MM.1S (cell line): ENCODE measurements around the gene NTRK2.

Experiments used
- DNase-seq: peaks from one replicate; pipeline ENCODE4 v3.0.0-alpha.2; 2015
- H2AFZ ChIP-seq: fragments of 300-600 bp; sonication (generic); 2 replicates; pipeline ENCODE4 v1.6.0; 2016; ENCODE audit warnings: antibody characterized with exemption, low read length
- H3F3A ChIP-seq: fragments of 300-600 bp; sonication (generic); 2 replicates; pipeline ENCODE4 v1.6.1; 2016; ENCODE audit warnings: mild to moderate bottlenecking, antibody characterized with exemption, low read length, moderate library complexity, mixed read lengths; ENCODE audit not compliant: insufficient read depth
- H3K27ac ChIP-seq: fragments of 300-600 bp; sonication (generic); 2 replicates; pipeline ENCODE4 v1.5.1; 2016; ENCODE audit warnings: mild to moderate bottlenecking, low read length
- H3K27me3 ChIP-seq: fragments of 300-600 bp; sonication (generic); replicated peaks from 2 replicates; pipeline ENCODE4 v1.6.0; 2016; ENCODE audit warnings: low read length; ENCODE audit not compliant: insufficient read depth
- H3K36me3 ChIP-seq: fragments of 300-600 bp; sonication (generic); replicated peaks from 2 replicates; pipeline ENCODE4 v1.6.1; 2016; ENCODE audit warnings: mild to moderate bottlenecking, low read length, mixed read lengths; ENCODE audit not compliant: insufficient read depth
- H3K4me1 ChIP-seq: fragments of 300-600 bp; sonication (generic); 2 replicates; pipeline ENCODE4 v1.6.1; 2016; ENCODE audit warnings: low read length, mixed read lengths
- H3K4me2 ChIP-seq: fragments of 300-600 bp; sonication (generic); 2 replicates; pipeline ENCODE4 v1.6.0; 2016; ENCODE audit warnings: low read depth, low read length
- H3K4me3 ChIP-seq: fragments of 300-600 bp; sonication (generic); 2 replicates; pipeline ENCODE4 v1.5.1; 2016; ENCODE audit warnings: low read length, mixed read lengths
- H3K79me2 ChIP-seq: fragments of 300-600 bp; sonication (generic); 2 replicates; pipeline ENCODE4 v1.6.1; 2016; ENCODE audit warnings: mixed run types, low read length, mixed read lengths
- H3K9ac ChIP-seq: fragments of 300-600 bp; sonication (generic); 2 replicates; pipeline ENCODE4 v1.6.1; 2016; ENCODE audit warnings: low read length, mixed read lengths
- H3K9me2 ChIP-seq: fragments of 300-600 bp; sonication (generic); replicated peaks from 2 replicates; pipeline ENCODE4 v1.6.1; 2016; ENCODE audit warnings: mild to moderate bottlenecking, low read length, mixed read lengths; ENCODE audit not compliant: insufficient read depth
- H3K9me3 ChIP-seq: fragments of 300-600 bp; sonication (generic); replicated peaks from 2 replicates; pipeline ENCODE4 v1.6.1; 2016; ENCODE audit warnings: mild to moderate bottlenecking, low read length, mixed read lengths; ENCODE audit not compliant: insufficient read depth
- H4K20me1 ChIP-seq: fragments of 300-600 bp; sonication (generic); 2 replicates; pipeline ENCODE4 v1.6.1; 2016; ENCODE audit warnings: mild to moderate bottlenecking, low read length, moderate library complexity, mixed read lengths; ENCODE audit not compliant: insufficient read depth
- CTCF ChIP-seq: fragments of 300-600 bp; sonication (generic); IDR thresholded peaks from 2 replicates; pipeline ENCODE4 v1.5.1; 2016; ENCODE audit warnings: antibody characterized with exemption, low read length, mixed read lengths
- EZH2 ChIP-seq: fragments of 300-600 bp; sonication (generic); optimal IDR thresholded peaks from 2 replicates; pipeline ENCODE3; 2017; ENCODE audit warnings: low read depth, mild to moderate bottlenecking, antibody characterized with exemption, low read length, mixed read lengths
- EZH2phosphoT487 ChIP-seq: fragments of 300-600 bp; sonication (generic); IDR thresholded peaks from 2 replicates; pipeline ENCODE4 v1.6.1; 2018; ENCODE audit warnings: antibody characterized with exemption, low read length

Gene NTRK2

DNA sequence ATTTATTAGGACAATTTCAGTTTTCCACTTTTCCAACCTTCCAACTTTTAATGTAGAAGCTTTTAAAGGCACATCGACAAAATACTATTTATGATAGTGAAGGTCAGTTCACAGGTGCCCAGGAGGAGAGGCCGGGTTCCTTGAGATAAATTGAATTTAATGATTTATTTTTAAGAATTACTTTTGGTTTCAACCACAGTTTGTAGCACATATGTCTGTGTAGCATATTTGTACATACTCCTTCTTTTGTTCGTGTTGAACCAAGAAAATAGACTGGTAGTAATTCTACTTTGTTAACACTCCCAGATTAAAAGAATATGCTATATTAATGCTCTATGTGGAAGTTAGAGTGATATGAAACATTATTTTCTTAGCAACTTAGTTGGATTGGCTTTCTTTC, 46.7 kb downstream of the NTRK2 start:
- Histone ChIP-seq H3K9me2 (no peaks in the 10 kb centered on the region), H3K4me2 (peak overlapping the region; percentile 64), H2AFZ (no peak overlapping the region), H3K79me2 (no peaks in the 10 kb centered on the region), H3K4me3 (peak overlapping the region; percentile 12; the same call in 1 of the 2 replicates), H4K20me1 (no peaks in the 10 kb centered on the region), H3K9me3 (no peaks in the 10 kb centered on the region), H3K4me1 (peaks cover 15% of the 10 kb centered on the region), H3K36me3 (no peaks in the 10 kb centered on the region), H3F3A (0 out of 2 replicates have a peak, but pooled peaks cover 5% of the 10 kb centered on the region), H3K9ac (no peak overlapping the region), H3K27ac (no peak overlapping the region), H3K27me3 (peaks cover 11% of the 10 kb centered on the region; the same call in 1 of the 2 replicates)
- TF ChIP-seq EZH2 (no peak), EZH2phosphoT487 (no peak), CTCF (no peak)
- DNase-seq = peak; percentile 66

DNA sequence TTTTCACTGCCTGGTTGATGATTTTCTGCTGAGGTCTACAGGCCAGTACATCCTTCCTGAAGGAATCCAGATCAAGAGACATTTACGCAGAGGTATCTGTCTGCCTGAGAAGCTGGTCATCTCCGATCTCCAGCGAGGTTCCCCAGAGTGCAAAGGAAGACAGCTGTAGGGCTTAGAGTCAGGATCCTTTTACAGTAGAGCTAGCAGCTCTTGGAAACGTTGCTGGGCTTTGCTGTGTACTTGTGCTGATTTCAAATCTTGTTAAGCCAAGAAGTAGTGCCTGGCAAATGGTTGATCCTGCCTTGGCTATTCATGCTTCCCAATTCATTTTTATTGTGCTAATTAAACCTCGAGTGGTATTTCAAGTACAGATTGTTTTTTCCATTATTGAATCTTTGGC, 48.9 kb downstream of the NTRK2 start:
- H3K4me3 ChIP-seq = no peak overlapping the region
- H4K20me1 ChIP-seq = no peaks in the 10 kb centered on the region
- no peaks in the 10 kb centered on the region for H3K36me3 ChIP-seq
- no peak overlapping the region for H3K9ac ChIP-seq
- no peak for DNase-seq
- H3K27me3 ChIP-seq = peaks cover 11% of the 10 kb centered on the region; the same call in 1 of the 2 replicates
- peaks cover 15% of the 10 kb centered on the region for H3K4me1 ChIP-seq
- no peaks in the 10 kb centered on the region for H3K9me2 ChIP-seq
- H2AFZ ChIP-seq = no peak overlapping the region
- H3K27ac ChIP-seq = no peak overlapping the region
- no peaks in the 10 kb centered on the region for H3K79me2 ChIP-seq
- H3K4me2 ChIP-seq = no peak overlapping the region
- no peak for TF ChIP-seq EZH2phosphoT487
- TF ChIP-seq CTCF = no peak
- TF ChIP-seq EZH2 = no peak
- no peaks in the 10 kb centered on the region for H3K9me3 ChIP-seq
- 0 out of 2 replicates have a peak, but pooled peaks cover 5% of the 10 kb centered on the region for H3F3A ChIP-seq

DNA sequence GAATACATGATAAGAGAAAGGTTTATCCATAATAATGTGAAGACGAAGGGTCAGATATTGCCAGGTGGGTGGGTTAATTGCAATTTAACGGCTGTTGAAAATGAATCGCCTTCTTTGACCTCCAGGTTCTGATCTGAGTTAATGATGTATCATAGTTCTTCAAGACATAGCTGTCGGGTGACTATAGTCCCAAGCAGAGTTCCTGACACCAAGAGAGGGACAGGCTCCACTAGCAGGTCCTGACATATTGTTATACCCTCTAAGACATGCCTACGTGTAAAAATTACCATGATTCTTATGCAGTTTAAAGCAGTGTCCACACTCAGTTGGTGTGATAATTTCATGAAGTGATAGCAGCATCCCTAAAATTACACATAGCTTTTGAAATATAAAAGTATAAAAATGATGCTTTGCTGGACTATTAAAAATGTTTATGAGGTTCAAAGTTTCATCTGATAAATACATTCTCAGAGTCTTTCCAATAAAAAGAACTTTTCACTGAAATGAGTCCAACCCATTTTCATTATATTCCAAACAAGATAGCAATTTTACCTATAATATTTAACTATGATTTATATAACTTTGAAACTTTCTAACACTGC, 53.0 kb downstream of the NTRK2 start:
- Histone ChIP-seq H3K4me3 (no peak overlapping the region), H3K4me2 (no peak overlapping the region), H2AFZ (no peak overlapping the region), H3K9me3 (no peaks in the 10 kb centered on the region), H3K36me3 (no peaks in the 10 kb centered on the region), H3K9ac (no peak overlapping the region), H3K27me3 (0 out of 2 replicates have a peak, but pooled peaks cover 3% of the 10 kb centered on the region), H3K79me2 (no peaks in the 10 kb centered on the region), H4K20me1 (no peaks in the 10 kb centered on the region), H3K9me2 (no peaks in the 10 kb centered on the region), H3K27ac (no peak overlapping the region), H3F3A (no peaks in the 10 kb centered on the region), H3K4me1 (no peaks in the 10 kb centered on the region)
- no peak for DNase-seq
- TF ChIP-seq EZH2phosphoT487 (no peak), EZH2 (no peak), CTCF (no peak)
